HG02623 (cell line): ENCODE data around the gene SOX10.

Experiments
- ATAC-seq: cut with Tn5 transposase; IDR thresholded peaks from one replicate; pipeline ENCODE4 v1.9.1; 2021; ENCODE audit warnings: moderate library complexity; ENCODE audit not compliant: unreplicated experiment

The SOX10 gene

DNA sequence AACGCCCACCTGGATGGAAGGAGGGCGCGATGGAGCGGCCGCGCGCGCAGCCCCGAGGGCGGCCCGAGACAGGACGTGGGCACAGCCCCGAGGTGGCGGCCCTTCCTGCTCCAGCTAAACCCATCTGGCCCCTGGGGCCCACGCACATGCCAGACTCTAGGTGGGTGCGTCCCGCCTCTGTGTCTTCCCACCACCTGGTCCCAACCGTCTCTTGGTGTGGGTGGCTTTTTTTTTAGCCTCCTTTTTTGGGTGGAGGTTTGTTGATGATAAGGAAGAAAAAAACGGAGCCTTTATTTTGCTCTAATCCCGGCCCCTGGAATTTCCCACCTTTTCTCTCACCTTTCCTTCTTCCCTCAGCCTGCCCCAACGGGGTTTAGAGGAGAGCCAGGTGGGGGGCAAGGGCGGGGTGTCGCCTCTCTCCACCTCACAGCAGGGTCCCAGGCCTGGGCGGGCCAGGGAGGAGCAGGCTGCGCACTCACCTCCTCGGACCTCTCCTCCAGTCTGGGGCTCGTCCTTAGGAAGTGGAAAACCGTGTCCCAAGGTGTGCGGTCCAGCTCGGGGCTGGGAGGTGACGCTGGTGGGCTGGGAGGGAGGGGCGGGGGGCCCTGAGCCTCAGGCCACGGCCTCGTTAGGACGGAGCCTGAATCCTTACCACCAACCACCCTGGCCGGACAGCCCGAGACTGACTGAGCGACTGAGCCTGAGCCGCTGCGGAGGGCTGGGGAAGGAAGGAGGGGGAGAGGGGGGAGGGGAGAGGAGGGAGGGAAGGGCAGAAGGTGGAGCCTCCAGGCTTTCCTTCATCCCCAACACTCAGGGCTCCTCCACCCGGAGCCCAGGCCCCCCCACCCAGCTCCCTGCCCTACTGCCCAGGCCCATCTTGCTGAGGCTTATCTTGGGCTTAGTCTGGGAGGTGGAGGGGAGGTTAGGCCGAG, at the start of gene SOX10:
Gene SOX10, minus strand, starts transcription at position 696 of the 932 bp plus-strand sequence. CDS start 771 bp downstream, outside the sequence.
- ATAC-seq, result no peak

DNA sequence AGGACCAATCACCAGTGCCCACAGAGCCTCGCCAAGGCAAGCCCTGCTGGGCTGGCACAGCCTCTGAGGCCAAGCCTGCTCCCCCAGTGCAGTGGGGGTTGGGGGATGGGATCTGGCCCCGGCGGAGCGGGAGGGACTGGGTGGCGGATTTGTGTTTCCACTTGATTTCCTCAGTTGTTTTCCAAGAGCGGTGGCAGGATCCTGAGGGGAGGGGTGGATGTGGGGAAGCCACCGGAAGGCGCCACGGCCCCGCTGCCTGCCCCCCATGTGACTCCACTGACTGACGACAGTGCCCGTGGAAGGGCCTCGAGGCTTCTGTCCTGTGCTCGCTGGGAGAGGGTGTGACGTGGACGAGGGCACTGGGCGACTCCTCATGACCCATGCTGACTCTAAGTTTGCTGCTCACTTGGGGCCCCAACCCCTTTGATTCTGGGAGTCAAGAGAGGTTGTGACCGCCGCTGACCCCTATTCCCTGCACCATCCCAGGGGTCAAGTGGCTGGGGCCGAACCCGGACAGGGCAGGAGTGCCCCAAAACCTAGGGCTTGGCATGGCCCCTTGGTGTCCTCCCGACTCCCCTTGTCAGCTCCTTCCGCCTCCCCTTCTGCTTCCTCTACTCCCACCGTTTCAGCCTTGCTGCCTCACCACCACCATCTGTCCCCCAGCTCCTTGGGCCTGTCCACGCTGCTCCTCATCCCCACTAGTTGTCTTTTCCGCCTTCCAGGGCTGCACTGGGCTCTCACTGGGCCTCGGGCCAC, 49.3 kb upstream of the SOX10 start:
- ATAC-seq, result no peak

DNA sequence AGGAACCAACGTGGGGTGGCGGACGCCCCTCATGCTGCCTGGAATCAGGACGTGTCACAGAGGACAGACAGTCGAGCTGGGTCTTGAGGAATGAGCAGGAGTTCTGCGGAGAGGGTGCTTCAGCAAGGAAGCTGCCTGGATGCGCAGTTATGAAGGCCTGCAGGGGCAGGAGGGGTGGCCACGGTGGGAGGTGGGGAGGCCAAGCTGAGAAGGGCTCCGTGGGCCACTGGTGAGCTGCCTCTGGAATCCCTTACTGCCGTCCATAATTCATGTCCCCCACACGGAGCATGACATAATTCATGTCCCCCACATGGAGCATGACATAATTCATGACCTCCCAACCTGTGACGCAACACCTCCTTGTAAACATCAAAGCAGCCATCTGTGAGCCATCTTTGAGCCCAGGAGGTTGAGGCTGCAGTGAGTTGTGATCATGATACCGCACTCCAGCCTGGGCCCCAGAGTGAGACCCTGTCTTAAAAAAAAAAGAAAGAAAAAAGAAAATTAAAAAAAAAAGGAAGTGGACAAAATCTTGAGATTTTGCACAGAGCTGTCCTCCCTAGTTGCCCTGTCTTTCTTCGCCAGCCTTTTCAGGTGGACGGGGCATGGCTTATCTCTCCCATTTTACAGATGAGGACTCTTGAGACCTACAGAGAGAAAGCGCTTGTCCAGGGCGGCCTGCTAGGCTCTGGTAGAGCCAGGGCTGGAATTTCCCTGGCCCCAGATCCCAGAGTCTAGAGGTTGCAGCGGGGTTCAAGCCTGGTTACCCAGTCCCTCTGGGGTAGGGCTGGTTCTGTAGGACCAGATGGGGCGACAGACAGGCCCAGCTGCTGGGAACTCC, 48.5 kb upstream of the SOX10 start:
- no peak for ATAC-seq

DNA sequence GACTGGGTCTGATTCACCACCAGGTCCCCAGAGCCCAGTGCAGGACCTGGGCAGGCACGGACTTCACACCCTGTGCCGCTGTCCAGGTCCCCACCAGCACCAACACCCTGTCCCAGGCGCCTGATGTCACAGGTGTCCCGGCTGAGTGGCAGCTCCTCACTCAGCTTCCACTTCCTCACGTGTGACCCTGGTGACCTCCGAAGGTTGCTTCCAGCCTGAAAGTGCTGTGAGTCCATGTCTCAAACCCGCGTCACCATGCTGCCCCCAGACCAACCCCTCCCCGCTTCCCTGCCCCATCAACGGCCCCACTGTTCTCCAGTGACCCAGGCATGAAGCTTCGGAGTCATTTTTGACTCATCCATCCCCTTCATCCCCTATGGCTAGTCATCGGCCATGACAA, 47.1 kb upstream of the SOX10 start:
- no peak for ATAC-seq

DNA sequence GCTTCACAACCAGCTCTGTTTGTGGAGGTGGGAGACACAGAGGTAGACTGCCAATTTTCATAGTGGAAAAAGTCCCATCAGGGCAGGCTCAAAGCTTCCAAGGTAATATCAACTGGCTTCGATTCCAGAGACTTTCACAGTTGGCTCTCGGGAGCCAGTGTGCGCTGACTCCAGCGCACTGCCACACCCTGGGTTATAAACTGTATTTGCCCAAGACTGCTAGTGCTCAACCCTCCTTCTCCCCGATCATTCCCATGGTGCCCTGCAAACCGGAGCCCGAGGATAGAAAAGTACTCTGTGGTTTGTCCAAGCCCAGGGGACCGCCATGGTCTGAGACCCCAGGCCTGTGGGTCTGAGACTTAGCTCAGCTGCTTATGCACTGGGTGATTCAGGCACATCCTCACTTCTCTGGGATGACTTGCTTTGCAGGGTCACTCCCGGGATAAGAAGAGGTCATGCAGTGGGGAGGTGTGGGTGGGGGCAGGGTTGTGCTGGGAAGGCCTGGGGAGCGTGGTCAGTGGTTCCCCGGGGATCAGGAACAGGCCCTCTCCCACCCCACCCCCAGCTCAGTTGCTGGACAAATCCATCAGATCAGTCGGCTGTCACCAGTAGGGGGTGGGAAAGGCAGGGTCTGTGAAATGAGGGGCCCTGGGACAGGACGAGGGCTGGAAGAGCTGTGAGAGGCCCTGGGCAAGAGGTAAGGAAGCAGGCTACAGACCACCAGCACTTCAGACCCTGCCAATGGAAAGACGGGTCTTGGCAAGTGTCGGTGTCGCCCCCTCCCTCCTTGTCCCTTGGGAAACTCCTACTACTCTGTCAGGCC, 46.2 kb upstream of the SOX10 start:
- no peak for ATAC-seq

DNA sequence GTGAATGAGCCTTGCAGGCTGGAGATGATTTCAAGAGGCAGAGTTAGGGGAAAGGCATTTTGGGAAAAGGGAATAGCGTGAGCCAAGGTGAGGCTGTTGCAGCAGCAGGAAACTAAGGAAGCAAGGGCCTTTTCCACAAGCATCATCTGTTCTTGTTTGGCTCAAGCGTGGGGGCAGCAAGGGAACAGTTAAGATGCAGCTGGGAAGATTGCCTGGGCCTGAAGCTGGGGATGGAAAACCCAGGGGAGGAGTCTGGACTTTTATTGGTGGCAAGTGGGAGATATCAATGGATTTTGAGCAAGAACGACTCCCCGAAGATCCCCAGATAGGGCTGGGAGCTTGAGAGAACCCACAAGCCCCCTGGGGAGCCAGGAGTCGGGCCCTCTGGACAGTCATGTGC, 45.5 kb upstream of the SOX10 start:
- no peak for ATAC-seq

DNA sequence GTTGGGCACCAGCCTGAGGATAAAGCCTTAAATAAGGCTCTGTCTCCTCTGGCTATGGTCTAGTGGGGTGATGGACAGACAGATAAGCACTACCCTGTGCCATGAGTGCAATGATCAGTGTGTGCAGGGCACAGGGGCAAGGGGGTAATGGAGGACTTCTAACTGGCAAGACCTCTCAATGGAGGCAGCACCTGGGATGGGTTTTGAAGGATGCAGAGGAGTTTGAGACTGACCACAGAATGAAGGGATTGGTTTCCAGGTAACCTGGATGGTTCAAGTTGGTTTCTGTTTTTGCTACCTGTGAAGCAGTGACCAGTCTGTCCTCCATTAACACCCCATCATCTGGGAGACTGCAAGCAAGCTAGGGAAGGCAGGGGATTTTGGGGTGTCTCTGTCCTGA, 45.0 kb upstream of the SOX10 start:
- no peak for ATAC-seq

DNA sequence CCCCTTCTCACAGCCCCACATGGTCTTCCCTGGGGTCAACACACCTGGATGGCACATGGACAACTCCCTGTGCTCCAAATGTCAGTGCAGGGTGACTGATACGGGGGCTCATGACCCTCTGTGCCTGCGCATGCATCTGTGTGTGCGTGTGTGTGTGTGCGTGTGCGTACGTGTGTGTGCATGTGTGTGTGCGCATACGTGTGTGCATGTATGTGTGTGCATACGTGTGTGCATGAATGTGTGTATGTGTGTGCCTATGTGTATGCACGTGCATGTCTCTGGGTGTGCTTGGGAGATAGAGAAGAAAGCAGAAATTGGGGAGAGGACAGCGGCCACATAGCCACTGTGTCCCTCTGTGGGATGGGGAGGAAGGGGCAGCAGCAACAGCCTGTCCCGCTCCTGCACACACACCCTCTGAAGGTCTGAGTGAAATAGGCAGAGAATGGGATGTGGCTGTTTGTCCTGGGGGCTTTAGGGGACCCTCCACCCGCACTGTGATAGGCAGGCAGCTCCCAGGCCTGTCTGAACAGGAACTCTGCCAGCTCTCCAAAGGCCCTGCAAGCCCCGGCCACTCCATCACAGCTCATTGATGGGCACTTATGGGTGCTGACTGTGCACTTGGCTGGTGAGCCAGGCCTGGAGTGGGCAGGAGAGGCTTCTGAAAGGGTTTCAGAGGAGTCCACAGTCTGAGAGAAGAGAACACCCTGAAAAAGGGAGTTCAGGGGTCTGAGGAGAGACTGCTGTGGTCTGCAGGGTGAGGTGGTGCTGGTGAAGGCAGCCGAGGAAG, 44.2 kb upstream of the SOX10 start:
- ATAC-seq, result no peak

DNA sequence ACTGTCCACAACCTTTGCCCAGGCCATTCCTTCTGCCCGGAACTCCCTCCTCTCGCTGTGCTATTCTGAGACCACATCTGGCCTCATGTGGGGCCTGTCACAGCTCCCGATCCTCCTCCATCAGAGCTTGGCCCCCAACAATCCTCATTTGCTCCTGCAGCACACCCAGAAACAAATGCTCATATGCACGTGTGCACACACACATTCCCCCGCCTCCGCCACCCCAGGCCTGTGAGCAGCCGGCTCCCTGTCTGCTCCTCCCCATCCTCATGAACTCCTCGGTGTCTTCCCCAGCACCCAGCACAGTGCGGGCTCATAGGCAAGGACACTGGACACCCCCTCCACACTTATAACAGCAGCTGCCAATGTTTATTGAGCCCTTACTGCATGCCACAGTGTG, 43.1 kb upstream of the SOX10 start:
- no peak for ATAC-seq

DNA sequence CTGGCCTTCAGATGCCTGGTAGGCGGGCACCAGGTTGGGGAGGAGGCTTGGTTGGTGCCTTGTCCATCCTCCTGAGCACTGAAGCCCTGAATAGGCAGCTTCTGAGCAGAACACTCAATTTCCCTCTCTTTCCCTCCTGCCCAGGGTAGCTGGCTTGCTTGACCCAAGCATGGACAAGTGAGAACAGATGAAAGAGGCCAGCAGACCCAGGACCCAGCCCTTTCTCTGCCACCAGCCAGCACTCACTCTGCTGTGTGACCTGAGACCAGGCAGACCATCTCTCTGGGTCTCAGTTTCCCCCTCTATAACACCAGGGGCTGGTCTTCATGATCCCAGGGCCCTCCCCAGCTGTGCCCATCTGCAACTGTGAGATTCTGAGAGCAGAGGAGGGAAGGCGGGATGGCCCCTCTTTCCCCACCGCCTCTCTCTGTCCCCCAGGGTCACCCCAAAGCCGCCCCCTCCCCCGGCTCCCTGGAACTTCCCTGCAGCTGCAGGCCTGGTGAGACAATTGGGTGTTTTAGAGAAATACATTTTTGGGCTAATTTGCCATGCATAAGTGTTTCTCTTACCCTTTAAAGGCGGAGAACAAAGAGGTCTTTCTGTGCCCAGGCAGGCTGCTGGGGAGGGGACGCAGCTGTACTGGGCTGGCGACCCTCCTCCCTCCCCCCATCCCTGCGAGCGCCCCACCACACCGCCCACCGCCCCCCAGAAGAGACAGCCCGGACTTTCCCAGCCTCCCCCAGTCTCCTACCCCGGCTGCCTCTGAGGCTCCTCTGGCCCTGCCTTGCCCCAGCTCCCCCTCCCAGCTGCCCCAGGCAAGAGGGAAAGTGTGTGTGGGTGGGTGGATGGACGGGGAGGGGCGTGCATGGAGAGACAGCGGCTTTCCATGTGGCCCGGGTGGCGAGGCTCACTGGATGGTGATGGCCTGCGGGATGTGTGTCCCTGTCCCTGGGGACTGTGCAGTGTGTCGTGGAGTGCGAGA, 42.1 kb upstream of the SOX10 start:
- ATAC-seq, result no peak

DNA sequence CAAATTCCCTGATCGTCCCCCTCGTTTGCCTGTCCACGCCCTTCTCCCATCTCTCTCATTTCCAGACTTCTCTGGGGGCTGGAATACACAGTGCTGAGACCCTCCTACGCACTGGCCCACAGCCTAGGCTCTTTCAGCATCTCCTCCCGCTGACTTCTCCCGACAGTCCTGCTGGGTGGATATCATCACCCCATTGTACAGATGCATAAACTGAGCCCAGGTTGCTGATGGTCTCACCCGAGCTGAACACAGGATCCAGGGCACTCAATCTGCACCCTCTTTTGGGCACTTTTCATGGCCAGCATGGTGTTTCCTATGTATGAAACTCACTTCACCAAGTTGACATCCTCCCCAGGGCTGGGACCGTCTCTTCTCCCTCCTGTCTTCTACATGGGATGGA, 41.2 kb upstream of the SOX10 start:
- no peak for ATAC-seq

DNA sequence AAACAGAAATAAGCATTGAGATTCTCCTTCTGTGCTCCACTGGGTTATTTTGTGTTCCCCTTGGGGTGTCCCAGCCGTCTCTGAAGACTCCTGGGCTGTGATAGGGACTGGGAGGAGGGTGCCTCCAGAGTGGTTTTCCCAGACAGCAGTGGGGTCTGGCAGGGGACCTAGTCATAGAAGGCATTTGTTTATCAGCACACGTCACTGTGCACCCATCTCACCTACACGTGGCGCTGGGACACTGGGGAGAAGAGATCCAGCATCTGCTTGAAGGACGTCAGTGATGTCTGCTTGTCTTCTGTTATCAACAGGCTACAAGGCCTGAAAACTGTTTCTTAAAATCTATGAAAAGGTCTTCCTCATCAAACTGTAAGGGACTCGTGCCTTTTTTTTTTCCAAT, 38.7 kb upstream of the SOX10 start:
- ATAC-seq, result no peak

DNA sequence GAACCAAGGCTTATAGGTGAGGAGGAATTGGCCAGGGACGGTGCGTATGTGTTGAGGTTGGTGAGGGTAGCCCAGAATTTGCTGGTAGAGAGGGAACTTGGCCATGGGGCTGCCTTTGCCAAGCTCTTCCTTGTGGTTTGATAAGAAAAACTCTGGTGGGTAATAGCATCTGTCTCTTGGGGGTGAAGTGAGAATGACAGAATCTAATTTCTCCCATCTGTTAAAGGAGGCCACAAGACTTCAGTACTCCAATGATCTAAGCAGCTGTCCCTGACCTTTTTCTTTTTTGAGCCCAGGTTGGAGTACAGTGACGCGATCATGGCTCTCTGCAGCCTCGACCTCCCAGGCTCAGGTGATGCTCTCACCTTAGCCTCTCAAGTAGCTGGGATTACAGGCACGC, 36.9 kb upstream of the SOX10 start:
- no peak for ATAC-seq

DNA sequence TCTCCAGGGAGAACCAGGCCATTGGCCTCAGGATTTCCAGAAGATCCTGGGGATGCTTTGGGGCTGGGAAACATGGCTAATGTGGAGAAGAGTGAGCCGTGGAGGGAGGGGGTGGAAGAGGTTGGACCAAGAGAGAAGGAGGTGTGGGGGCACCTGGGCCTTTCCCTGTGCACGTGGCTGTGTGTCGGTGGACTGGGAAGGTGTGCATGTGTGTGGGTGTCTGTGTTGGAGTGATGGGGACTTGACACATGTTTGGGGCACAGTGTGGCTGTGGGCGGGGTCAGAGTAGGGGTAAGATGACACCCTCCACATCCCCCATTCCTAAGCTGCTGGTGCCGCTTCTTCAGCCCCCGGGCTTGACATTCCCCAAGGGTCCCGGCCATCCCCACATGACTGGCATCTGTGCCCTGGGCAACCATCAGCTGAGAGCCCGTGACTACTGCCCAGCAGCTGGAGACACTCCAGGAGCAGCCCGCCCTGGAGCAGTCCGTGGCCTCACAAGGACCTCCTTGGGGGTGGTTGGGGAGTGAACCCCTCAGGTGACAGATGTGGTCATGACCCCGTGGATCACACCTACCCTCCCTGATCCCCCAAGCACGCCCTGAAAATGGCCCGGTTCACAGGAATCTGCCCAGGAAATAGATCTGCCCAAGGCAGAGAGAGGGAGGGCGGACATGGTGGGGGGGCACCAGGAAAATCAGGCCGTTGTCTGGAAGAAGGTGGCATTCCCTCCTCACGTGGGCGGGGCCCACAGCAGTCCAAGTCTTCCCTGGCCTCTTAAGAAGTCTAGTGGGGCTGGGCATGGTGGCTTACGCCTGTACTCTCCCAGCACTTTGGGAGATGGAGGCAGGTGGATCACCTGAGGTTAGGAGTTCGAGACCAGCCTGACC, 34.8 kb upstream of the SOX10 start:
- no peak for ATAC-seq

DNA sequence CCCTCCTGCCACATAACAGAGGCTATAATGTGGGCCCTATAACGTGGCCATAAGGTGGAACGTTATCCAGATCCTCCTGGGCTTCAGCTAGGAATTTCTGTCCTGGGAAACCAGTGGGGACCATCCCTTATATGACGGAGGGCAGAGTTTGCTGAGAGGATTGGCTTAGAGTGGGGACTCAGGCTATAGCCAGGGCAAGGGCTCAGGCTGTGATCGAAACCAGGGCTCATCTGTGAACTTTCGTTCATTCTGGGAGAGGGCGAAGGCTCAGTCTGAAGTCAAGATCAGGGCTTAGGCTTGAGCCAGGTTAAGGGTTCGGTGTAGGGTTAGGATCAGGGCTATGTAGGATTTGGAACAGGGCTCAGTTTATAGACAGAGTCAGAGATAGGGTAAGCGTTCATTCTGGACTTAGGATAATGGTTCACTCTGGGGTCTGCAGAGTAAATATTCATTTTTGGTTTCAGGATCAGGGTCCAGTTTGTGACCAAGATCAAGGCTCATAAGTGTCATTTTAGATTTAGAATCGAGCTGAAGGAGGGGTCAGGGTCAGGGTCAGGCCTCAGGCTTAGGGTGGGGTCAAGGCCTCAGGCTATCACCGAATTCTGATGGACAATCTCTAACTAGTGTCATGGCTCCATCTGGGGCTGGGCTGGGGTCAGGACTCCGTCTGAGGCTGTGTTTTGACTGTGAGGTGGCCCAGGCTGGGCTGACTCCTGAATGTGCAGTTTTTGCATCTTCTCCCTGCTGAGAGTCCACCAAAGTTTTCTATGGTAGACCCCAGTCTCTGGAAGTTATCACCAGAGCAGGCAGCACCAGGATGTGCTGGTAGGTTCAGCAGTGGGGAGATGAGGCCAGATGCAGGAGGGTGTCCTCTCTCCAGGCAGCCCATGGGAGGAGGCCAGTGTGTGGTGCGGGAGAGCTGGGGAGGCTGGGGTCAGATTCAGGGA, 33.9 kb upstream of the SOX10 start:
- no peak for ATAC-seq

DNA sequence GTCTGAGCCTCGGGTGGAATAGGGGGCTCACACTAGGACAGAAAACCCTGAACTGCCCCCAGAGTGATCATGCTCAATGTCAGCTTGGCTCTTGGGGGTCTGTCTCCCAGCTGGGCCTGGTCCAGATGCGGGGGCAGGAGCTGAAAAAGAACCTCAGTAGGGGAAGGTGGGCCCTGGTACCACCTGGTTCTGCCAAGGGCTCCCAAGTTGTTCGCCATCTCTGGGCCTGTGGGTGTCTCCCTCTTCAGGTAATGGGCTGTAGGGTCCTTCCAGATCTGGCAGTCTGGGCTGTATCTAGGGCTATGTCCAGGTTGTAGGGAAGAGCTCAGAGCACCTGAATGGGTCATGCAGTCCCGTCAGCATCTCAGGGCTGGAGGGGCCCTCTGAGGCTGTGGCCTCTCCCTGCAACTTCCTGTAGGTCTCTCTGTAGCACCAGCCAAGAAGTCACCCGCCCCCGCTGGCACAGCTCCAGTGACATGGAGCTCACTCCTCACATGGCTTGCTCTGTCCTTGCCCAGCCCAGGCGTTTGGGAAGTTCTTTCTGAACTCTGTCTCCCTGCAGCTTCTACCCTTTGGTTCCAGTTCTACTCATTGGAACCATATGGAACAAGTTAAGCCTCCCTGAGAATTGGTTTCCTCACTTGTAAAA, 33.0 kb upstream of the SOX10 start:
- no peak for ATAC-seq
